Activated gamma-delta T cell (primary cell): ENCODE measurements around the gene MACF1.
A peak's percentile ranks its signal among the peaks of the same experiment; 100 is the strongest.
"Not testable (repeated sequence)": the region's sequence is repeated elsewhere in the genome, so short reads cannot be mapped to it uniquely, and the experiment has no call there.

Experiments
- DNase-seq: peaks from one replicate; lab custom pipeline; 2025; lab: John Stamatoyannopoulos, UW

The MACF1 gene

GRCh38 chr1:39515131-39516086 lies 310.9 kb downstream of the MACF1 start:
- not testable (repeated sequence) for DNase-seq

- DNase-seq = not testable (repeated sequence)
These were observed 312.3 kb downstream of the MACF1 start for GRCh38 chr1:39516841-39517240.

- DNase-seq = not testable (repeated sequence)
These were observed 313.4 kb downstream of the MACF1 start for GRCh38 chr1:39517936-39518335.

GRCh38 chr1:39519376-39519775 lies 314.9 kb downstream of the MACF1 start:
- not testable (repeated sequence) for DNase-seq

GRCh38 chr1:39522221-39522620 lies 317.7 kb downstream of the MACF1 start:
- not testable (repeated sequence) for DNase-seq

- no peak for DNase-seq
These were observed 318.4 kb downstream of the MACF1 start for GRCh38 chr1:39522661-39523567.

- DNase-seq = no peak
These were observed 319.7 kb downstream of the MACF1 start for GRCh38 chr1:39524171-39524570.

- no peak for DNase-seq
These were observed 320.3 kb downstream of the MACF1 start for GRCh38 chr1:39524591-39525365.

- peak; percentile 37 for DNase-seq
These were observed 321.1 kb downstream of the MACF1 start for GRCh38 chr1:39525366-39526165.

- DNase-seq = no peak
These were observed 322.1 kb downstream of the MACF1 start for GRCh38 chr1:39526466-39527189.

- not testable (repeated sequence) for DNase-seq
These were observed 322.7 kb downstream of the MACF1 start for GRCh38 chr1:39527190-39527579.

GRCh38 chr1:39528082-39528481 lies 323.6 kb downstream of the MACF1 start:
- no peak for DNase-seq

- no peak for DNase-seq
These were observed 325.5 kb downstream of the MACF1 start for GRCh38 chr1:39529901-39530535.

- DNase-seq = no peak
These were observed 327.0 kb downstream of the MACF1 start for GRCh38 chr1:39531526-39531925.

GRCh38 chr1:39533442-39533841 lies 328.9 kb downstream of the MACF1 start:
- no peak for DNase-seq
